Stimulated activated CD4-positive, alpha-beta T cell treated with anti-CD3 and anti-CD28 coated beads, Interleukin-4, amount 100 ng/mL, for 1 hour (primary cell): ENCODE results near the gene SPPL3.
"Not testable (repeated sequence)": the region's sequence is repeated elsewhere in the genome, so short reads cannot be mapped to it uniquely, and the experiment has no call there.

Experiments
- DNase-seq: peaks from one replicate; pipeline ENCODE4 v3.0.0-alpha.2; 2020

SPPL3 gene

DNA sequence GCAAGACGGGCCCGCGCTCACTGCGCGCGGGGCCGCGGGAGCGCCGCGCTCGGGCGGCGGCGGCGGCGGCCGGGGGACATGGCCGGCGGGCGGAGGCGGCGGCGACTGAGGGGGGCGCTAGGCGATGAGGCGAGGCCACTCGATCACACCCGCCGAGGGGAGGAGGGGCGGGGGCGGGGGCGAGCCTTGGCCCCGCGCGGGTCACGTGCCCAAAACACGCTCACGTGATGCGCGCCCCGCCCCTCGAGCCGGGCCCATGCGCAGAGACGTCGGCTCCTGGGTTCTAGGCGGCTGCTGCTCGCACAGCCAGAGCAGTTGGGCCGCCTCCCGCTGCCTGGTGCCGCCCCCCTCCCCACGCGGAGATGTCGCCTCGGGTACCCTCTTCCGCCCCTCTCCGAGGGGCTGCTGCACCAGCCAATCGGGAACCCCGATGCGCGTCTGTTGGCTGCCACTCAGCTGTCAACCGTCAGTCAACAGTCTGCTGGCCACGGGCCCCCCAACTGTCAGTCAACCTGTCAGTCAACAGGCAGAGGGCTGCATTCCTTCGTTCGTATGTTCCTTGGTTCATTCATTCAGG lies at the start of gene SPPL3:
Gene SPPL3 (minus strand): TSS at position 162 of the 577 bp plus-strand sequence. CDS start 491 bp downstream, outside the sequence.
- peak; percentile 95 for DNase-seq

- no peak for DNase-seq
Observed at GRCh38 chr12:120950807-120951206, 46.6 kb upstream of the SPPL3 start.

DNA sequence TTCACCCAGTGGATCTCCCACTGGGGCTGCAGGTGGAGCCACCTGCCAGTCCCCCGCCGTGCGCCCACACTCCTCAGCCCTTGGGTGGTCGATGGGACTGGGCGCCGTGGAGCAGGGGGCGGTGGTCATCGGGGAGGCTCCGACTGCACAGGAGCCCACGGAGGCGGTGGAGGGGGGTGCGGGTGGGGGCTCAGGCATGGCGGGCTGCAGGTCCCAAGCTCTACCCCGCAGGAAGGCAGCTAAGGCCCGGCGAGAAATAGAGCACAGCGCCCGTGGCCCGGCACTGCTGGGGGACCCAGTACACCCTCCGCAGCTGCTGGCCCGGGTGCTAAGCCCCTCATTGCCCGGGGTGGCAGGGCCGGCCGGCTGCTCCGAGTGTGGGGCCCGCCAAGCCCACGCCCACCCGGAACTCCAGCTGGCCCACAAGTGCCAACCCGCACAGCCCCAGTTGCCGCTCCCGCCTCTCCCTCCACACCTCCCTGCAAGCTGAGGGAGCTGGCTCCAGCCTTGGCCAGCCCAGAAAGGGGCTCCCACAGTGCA lies 46.2 kb upstream of the SPPL3 start:
- DNase-seq: not testable (repeated sequence)

- DNase-seq: not testable (repeated sequence)
Observed at GRCh38 chr12:120945516-120945915, 41.4 kb upstream of the SPPL3 start.

- DNase-seq: peak; percentile 72
Observed at GRCh38 chr12:120944645-120945217, 40.6 kb upstream of the SPPL3 start.

- no peak for DNase-seq
Observed at GRCh38 chr12:120943482-120943881, 39.3 kb upstream of the SPPL3 start.

DNA sequence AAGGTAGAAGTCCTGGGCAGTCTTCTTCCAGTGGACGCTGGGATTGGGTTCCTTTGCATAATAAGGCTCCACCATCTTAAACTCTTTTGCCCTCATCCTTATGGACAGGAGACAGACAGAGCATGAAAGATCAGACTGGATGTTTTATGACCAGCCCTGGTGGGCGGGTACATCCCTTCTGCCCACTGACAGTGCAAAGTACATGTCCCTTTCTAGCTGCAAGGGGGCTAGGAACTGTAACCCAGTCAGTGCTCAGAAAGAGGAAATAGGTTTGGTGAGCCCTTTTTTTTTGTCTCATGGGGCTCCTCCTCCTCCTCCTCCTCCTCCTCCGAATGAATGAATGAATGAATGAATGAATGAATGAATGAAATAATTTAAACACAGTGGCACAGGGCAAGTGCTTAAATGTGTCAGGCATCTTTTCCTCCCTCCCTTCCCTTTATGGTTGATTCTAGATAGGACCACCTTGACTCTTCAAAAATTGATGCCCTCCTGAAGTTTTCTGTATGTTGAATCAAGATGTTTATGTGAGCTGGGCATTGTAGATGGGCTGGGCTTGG lies 37.8 kb upstream of the SPPL3 start:
- no peak for DNase-seq

DNA sequence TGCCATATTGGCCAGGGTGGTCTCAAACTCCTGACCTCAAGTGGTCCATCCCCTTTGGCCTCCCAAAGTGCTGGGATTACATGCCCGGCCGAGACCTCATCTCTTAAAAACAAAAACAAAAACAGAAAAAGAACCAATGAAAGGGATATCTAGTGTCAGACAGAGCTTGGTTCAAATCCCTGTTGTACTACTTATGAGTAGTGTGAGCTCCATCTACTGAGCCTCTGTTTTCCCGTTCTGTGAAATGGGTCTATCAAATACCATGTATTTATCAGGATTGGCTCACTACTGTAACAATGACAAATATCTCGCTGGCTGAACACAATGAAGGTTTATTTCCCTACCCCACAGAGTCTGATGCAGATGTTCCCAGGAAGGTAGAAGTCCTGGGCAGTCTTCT lies 37.3 kb upstream of the SPPL3 start:
- no peak for DNase-seq

DNA sequence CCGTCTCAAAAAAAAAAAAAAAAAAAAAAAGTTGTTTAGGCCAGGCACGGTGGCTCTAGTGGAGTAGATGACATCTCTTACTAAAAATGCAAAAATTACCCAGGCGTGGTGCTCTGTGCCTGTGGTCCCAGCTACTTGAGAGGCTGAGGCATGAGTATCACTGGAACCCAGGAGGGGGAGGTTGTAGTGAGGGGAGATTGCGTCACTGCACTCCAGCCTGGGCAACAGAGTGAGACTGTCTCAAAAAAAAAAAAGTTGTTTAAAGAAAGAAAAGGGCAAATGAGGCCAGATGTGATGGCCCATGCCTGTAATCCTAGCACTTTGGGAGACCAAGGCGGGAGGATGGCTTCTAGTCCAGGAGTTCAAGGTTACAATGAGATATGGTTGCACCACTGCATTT lies 36.6 kb upstream of the SPPL3 start:
- no peak for DNase-seq

- no peak for DNase-seq
Observed at GRCh38 chr12:120940006-120940405, 35.8 kb upstream of the SPPL3 start.

GRCh38 chr12:120939523-120939922 lies 35.4 kb upstream of the SPPL3 start:
- DNase-seq: no peak

DNA sequence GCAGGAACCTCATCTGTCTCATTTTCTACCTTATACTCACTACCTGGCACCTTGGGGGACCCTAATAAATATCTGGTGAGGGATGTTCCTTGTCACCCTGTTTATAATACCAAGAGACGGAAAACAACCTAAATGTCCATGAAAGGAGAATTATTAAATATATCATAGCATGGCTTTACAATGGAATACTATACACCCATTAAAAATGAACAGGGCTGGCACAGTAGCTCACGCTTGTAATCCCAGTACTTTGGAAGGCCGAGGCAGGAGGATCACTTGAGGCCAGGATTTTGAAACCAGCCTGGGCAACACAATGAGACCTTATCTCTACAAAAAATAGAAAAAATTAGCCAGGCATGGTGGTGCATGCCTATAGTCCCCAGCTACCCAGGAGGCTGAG lies 34.3 kb upstream of the SPPL3 start:
- DNase-seq: no peak

DNA sequence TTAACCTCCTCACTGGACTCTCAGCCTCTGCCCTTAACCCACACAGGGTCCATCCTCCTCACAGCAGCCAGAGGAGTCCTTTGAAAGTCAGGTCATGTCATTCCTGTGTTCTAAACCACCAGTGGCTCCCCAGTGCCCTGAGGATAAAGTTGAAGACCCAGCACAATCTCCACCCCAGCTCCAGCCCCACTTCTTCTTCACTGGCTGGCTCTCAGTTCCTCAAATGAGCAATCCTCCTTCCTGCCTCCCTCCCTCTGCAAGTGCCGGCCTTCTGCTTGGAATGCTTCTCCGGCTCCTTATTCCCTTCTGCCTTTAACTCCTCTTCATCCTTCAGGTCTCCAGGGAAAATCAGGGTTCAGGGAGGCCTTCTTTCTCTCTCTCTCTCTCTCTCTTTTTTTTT lies 32.0 kb upstream of the SPPL3 start:
- no peak for DNase-seq

DNA sequence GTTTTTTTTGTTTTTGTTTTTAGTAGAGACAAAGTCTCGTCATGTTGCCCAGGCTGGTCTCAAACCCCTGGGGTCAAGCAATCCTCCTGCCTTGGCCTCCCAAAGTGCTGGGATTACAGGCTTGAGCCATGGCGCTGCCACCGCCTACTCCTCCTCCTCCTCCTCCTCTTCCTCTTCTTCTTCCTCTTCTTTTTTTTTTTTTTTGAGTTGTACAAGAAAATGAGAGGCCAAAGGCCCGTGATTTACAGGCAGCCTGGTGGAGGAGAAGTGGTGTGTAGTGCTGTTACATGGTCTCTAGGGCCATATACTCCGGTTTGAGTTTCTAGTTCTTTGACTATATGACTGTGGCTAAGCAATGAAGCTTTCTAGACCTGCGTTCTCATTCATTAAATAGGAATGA lies 29.6 kb upstream of the SPPL3 start:
- no peak for DNase-seq

DNA sequence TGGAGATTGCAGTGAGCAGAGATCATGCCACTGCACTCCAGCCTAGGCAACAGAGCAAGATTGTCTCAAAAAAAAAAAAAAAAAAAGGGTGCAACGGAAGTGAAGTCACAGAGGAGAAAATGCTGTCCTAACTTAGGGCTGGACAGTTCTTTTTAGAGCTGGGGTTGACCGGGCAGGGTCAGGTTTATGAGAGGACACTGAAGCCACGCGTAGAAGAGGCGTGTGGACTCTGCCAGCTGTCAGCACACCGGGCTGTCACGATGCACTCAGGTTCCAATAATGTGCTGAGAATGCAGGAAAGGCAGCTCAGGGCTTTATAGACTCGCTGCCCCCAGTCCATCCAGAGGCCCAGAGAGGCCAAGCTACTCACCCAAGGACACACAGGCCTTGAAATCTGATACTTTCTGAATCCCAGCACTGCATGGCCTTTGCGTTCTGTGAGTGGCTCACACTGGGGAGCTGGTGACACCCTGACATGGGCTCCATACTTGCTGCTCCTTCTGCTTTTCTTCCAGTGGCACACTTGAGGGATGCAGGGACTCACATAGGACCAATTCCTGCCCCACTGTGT lies 28.9 kb upstream of the SPPL3 start:
- no peak for DNase-seq

GRCh38 chr12:120932058-120932457 lies 27.9 kb upstream of the SPPL3 start:
- DNase-seq: no peak

- no peak for DNase-seq
Observed at GRCh38 chr12:120930032-120930431, 25.9 kb upstream of the SPPL3 start.

- DNase-seq: no peak
Observed at GRCh38 chr12:120928864-120929652, 24.9 kb upstream of the SPPL3 start.

DNA sequence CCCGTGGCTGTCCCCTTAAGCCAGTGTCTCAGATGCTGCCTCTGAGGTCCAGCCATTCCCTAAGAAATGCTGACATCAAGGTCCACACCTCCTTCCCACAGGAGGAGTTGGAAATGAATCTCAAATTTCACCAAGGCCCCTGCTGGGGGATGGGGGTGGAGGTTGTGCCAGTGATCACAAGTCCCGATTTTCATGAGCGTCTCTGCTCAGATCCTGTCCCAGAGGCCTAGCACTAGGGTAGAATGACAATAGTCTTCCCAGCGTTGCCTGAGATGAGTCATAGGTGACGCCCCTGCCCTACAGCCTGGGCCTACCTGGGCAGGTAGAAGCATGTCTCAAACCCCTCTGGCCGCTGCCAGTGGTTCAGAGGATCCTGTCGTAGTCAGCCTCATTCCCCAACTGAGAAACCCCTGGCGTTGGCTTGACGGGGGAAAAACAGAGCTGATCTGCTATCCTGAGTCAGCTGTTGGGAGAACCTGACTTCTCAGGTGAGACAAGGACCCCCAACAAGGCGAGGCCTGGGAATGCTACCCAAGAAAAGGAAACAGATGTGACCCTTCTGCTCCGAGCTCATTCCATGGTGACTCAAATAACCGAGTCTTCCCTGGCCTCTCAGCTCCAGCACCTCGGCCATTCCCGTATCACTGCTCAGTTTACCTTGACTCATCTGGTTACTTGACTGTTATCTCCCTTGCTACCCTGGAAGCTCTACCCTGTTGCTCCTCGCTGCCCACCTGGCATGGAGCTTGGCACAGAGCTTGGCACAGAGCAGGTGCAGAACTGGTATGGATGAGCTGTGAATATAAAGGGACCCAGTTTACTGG lies 21.8 kb upstream of the SPPL3 start:
- DNase-seq: no peak

GRCh38 chr12:120922279-120922678 lies 18.1 kb upstream of the SPPL3 start:
- no peak for DNase-seq

- DNase-seq: no peak
Observed at GRCh38 chr12:120921637-120922036, 17.5 kb upstream of the SPPL3 start.

- no peak for DNase-seq
Observed at GRCh38 chr12:120920178-120920577, 16.0 kb upstream of the SPPL3 start.
